Activated CD4-positive, alpha-beta T cell treated with anti-CD3 and anti-CD28 coated beads, Interleukin-2, amount 50 U/mL, for 24 hours (primary cell): ENCODE results near the gene MAP2K5.

Source experiments
- DNase-seq, 2 donors: peaks; one replicate each; pipeline ENCODE4 v3.0.0-alpha.2; 2020; ENCODE audit warnings: low read depth in 1 of 2, low spot score in 1 of 2

Gene MAP2K5

DNA sequence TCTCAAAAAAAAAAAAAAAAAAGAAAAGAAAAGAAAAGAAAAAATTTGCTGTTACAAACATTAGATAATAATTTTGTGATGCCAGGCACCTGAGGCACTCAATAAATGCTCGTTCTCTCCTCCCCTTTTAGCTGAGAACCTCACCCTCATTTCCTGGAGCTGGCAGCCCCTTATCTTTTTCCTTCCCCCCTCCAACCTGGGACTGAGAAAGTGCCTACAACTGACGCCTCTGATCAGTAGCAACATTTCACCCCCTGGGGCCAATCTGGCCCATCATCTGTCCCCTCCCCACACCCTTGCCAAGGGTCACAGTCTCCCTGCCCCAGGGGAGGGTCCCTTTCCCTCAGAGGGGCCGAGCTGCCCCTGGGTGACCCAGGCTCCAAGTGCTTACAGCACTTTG is 309.9 kb downstream of the MAP2K5 start:
- no peak for DNase-seq

DNA sequence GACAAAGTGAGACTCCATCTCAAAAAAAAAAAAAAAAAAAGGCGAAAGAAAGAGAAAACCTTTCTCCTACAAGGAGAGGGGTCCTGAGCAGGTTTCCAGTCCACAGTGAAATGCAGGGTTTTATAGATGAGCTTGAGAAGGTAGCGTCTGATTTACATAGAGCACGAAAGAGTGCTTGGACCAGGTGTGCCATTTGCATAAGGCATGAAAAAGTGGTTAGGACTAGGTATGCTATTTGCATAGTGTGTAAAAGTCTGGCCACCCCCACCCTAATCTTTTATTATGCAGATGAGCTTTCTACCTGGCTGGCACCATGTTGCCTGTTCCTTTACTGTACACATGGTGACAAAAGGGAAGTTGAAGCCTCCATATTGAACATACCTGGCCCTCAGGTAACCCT is 311.0 kb downstream of the MAP2K5 start:
- no peak for DNase-seq

DNA sequence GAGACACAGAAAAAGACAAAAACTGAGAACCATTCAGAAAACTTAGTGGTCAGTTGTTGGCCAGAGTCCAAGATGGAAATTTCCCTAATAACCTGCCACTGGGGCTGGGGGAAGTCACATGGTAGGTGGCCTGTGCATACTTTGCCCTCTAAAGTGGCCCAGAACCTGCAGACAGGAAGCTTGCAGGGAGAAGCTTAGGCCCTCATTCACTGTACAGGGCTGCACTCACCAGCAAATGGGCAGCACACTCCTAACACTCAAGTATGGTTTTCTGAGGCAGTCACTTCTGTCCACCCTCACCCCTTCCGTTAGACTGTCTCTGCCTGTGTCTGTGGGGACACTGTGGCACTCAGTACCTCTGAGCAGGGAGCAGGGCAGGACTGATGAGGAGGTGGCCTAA is 311.9 kb downstream of the MAP2K5 start:
- DNase-seq: no peak

DNA sequence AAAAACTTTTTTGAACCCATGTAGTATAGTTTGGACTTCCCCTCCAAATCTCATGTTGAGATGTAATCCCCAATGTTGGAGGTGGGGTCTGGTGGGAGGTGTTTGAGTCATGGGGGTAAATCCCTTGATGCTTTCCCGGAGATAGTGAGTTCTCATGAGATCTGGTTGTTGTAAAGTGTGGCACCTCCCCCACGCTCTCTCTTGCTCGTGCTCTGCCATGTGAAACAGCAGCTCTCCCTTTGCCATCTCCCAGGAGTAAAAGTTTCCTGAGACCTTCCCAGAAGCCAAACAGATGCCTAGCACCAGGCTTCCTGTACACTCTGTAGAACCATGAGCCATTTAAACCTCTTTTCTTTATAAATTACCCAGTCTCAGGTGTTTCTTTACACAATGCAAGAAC is 313.3 kb downstream of the MAP2K5 start:
- no peak for DNase-seq
